Ishikawa (cell line): ENCODE measurements around the gene SNX3.

ENCODE experiments used
- CEBPB ChIP-seq: IDR thresholded peaks from 2 replicates; pipeline ENCODE4 v1.6.1; 2012
- CREB1 ChIP-seq: IDR thresholded peaks from 2 replicates; pipeline ENCODE4 v1.6.1; 2012; ENCODE audit warnings: low read depth
- EGR1 ChIP-seq: IDR thresholded peaks from 2 replicates; pipeline ENCODE4 v1.6.1; 2012
- EP300 ChIP-seq: IDR thresholded peaks from 2 replicates; pipeline ENCODE4 v1.6.1; 2012; ENCODE audit warnings: borderline replicate concordance
- FOXM1 ChIP-seq: IDR thresholded peaks from 2 replicates; pipeline ENCODE4 v1.6.1; 2012; ENCODE audit warnings: low read depth, borderline replicate concordance
- NFIC ChIP-seq: IDR thresholded peaks from 2 replicates; pipeline ENCODE4 v1.6.1; 2012
- RAD21 ChIP-seq: IDR thresholded peaks from 2 replicates; pipeline ENCODE4 v1.6.1; 2012; ENCODE audit warnings: low read depth
- REST ChIP-seq: IDR thresholded peaks from 2 replicates; pipeline ENCODE4 v1.6.1; 2012; ENCODE audit warnings: low read depth, mild to moderate bottlenecking
- TAF1 ChIP-seq: IDR thresholded peaks from 2 replicates; pipeline ENCODE4 v1.6.1; 2012; ENCODE audit warnings: low read depth, mild to moderate bottlenecking
- TCF12 ChIP-seq: IDR thresholded peaks from 2 replicates; pipeline ENCODE4 v1.6.1; 2012; ENCODE audit warnings: low read depth
- TEAD4 ChIP-seq: IDR thresholded peaks from 2 replicates; pipeline ENCODE4 v1.6.1; 2012
- USF1 ChIP-seq: IDR thresholded peaks from 2 replicates; pipeline ENCODE4 v1.6.1; 2012
- YY1 ChIP-seq: IDR thresholded peaks from 2 replicates; pipeline ENCODE4 v1.6.1; 2012; ENCODE audit warnings: low read depth
- ZBTB7A ChIP-seq: IDR thresholded peaks from 2 replicates; pipeline ENCODE4 v1.6.1; 2012; ENCODE audit warnings: low read depth
- TF ChIP-seq, protein P1 (sequence below): IDR thresholded peaks from 2 replicates; pipeline ENCODE4 v1.6.1; 2012

SNX3 gene

GRCh38 chr6:108250240-108250866 is 10.5 kb downstream of the SNX3 start:
- TF ChIP-seq EP300 (no peak), USF1 (no peak), TEAD4 (no peak), TCF12 (no peak), EGR1 (no peak), RAD21 (no peak), FOXM1 (no peak), ZBTB7A (no peak), CREB1 (no peak), REST (no peak), TAF1 (no peak), NFIC (no peak), YY1 (no peak), CEBPB (no peak)
- TF ChIP-seq, protein P1, sequence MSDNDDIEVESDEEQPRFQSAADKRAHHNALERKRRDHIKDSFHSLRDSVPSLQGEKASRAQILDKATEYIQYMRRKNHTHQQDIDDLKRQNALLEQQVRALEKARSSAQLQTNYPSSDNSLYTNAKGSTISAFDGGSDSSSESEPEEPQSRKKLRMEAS: no peak

- TF ChIP-seq EGR1: no peak
- no peak for TF ChIP-seq TCF12
- no peak for TF ChIP-seq EP300
- TF ChIP-seq USF1: no peak
- TF ChIP-seq CREB1: no peak
- no peak for TF ChIP-seq CEBPB
- no peak for TF ChIP-seq NFIC
- no peak for TF ChIP-seq YY1
- no peak for TF ChIP-seq REST
- TF ChIP-seq TAF1: no peak
- TF ChIP-seq ZBTB7A: no peak
These were observed 12.8 kb downstream of the SNX3 start for GRCh38 chr6:108247965-108248536.

- TF ChIP-seq TAF1 (no peak), ZBTB7A (no peak), EP300 (no peak), TCF12 (no peak), YY1 (no peak)
- TF ChIP-seq, protein P1: no peak
These were observed 17.0 kb downstream of the SNX3 start for GRCh38 chr6:108243836-108244235.

- no peak for TF ChIP-seq NFIC
- TF ChIP-seq EP300: no peak
- TF ChIP-seq EGR1: no peak
- no peak for TF ChIP-seq CEBPB
- no peak for TF ChIP-seq ZBTB7A
- TF ChIP-seq USF1: no peak
- TF ChIP-seq RAD21: no peak
- no peak for TF ChIP-seq TEAD4
- TF ChIP-seq, protein P1: no peak
- no peak for TF ChIP-seq YY1
- TF ChIP-seq FOXM1: no peak
- TF ChIP-seq TCF12: no peak
- no peak for TF ChIP-seq TAF1
- TF ChIP-seq CREB1: no peak
- TF ChIP-seq REST: no peak
These were observed 18.1 kb downstream of the SNX3 start for GRCh38 chr6:108242721-108243120.
